B cell (primary cell): ENCODE measurements around the gene HMGXB3. TPM values are rescaled to one million over a fixed set of nuclear protein-coding genes. Genes with fewer than 3 reads are reported as not detected.

Experiments used
- ATAC-seq: fragments of 200-7000 bp; cut with Tn5 transposase; one replicate; pipeline ENCODE4 v1.10.0; 2021; ENCODE audit warnings: low read depth, mild to moderate bottlenecking, moderate number of reproducible peaks, moderate library complexity
- CTCF ChIA-PET: fragments of 350-600 bp; sonication (Branson Sonifier 250); formaldehyde crosslinking; loops from one replicate; lab custom pipeline; 2021; ENCODE audit warnings: antibody characterized with exemption, inconsistent platforms; lab: Charles Lee
- POLR2A ChIA-PET: fragments of 350-600 bp; sonication (Branson Sonifier 250); formaldehyde crosslinking; loops from one replicate; lab custom pipeline; 2021; ENCODE audit warnings: antibody characterized with exemption; lab: Charles Lee
- DNase-seq: peaks from one replicate; pipeline ENCODE4 v3.0.0; 2013
- H2AFZ ChIP-seq: 2 replicates; pipeline ENCODE4 v1.6.1; 2012; ENCODE audit warnings: mild to moderate bottlenecking, low read depth, low read length; ENCODE audit not compliant: insufficient read depth, poor library complexity, severe bottlenecking
- H3K27ac ChIP-seq, 2 donors: 1 replicate in 1 of 2; 2 replicates in 1 of 2; pipeline ENCODE4 v1.5.1; 2012 to 2013; ENCODE audit warnings: low read length in 2 of 2, mild to moderate bottlenecking in 2 of 2, moderate library complexity in 1 of 2
- H3K27me3 ChIP-seq, 4 experiments: fragments of 200-600 bp in 1 of 4; sonication (generic) in 1 of 4; replicated peaks in 1 of 4; 1 replicate in 2 of 4; 2 replicates in 2 of 4; pipeline versions ENCODE4 v1.6.1 to v1.7.0; 2013 to 2016; ENCODE audit warnings: low read length in 3 of 4, mild to moderate bottlenecking in 2 of 4, mixed read lengths in 1 of 4, moderate library complexity in 1 of 4; ENCODE audit not compliant: insufficient read depth in 4 of 4, control insufficient read depth in 3 of 4; ENCODE audit errors: control extremely low read depth in 1 of 4
- H3K36me3 ChIP-seq, 2 experiments: replicated peaks in 1 of 2; 1 replicate in 1 of 2; 2 replicates in 1 of 2; pipeline versions ENCODE4 v1.6.1 to v1.7.1; 2013; ENCODE audit warnings: low read length in 1 of 2; ENCODE audit not compliant: insufficient read depth in 2 of 2, control insufficient read depth in 1 of 2; ENCODE audit errors: control extremely low read depth in 1 of 2, extremely low read depth in 1 of 2
- H3K4me1 ChIP-seq, 2 donors: fragments of 200-600 bp in 1 of 2; sonication (generic) in 1 of 2; 1 replicate in 1 of 2; 2 replicates in 1 of 2; pipeline versions ENCODE4 v1.5.1 to v1.6.1; 2013 to 2017; ENCODE audit warnings: low read length in 2 of 2; ENCODE audit not compliant: control insufficient read depth in 2 of 2, insufficient read depth in 2 of 2
- H3K4me2 ChIP-seq: replicated peaks from 2 replicates; pipeline ENCODE3; 2012; ENCODE audit warnings: mild to moderate bottlenecking, low read depth, low read length; ENCODE audit not compliant: poor library complexity, severe bottlenecking
- H3K4me3 ChIP-seq, 5 experiments: fragments of 200-600 bp in 1 of 5; sonication (generic) in 1 of 5; 1 replicate in 3 of 5; 2 replicates in 2 of 5; pipeline versions ENCODE4 v1.5.1 to v1.7.0; 2011 to 2016; ENCODE audit warnings: low read length in 4 of 5, mild to moderate bottlenecking in 4 of 5, low read depth in 2 of 5, control low read depth in 1 of 5, moderate library complexity in 1 of 5; ENCODE audit not compliant: insufficient read depth in 1 of 5; ENCODE audit errors: control extremely low read depth in 1 of 5, extremely low read depth in 1 of 5
- H3K79me2 ChIP-seq: fragments of 200-600 bp; sonication (generic); one replicate; pipeline ENCODE4 v1.6.0; 2016; ENCODE audit warnings: low read length; ENCODE audit not compliant: control insufficient read depth, insufficient read depth
- H3K9ac ChIP-seq: fragments of 200-600 bp; sonication (generic); 2 replicates; pipeline ENCODE4 v1.6.1; 2017; ENCODE audit warnings: mild to moderate bottlenecking, low read length, moderate library complexity
- H3K9me3 ChIP-seq, 3 donors: one replicate each; pipeline versions ENCODE4 v1.6.1 to v1.7.1; 2013; ENCODE audit warnings: low read length in 2 of 3; ENCODE audit not compliant: control insufficient read depth in 2 of 3, insufficient read depth in 1 of 3; ENCODE audit errors: control extremely low read depth in 1 of 3
- H4K20me1 ChIP-seq: 2 replicates; pipeline ENCODE4 v1.6.0; 2012; ENCODE audit warnings: mild to moderate bottlenecking, low read length; ENCODE audit not compliant: insufficient read depth, control insufficient read depth, poor library complexity, severe bottlenecking
- H3K27ac Mint-ChIP-seq: one replicate; pipeline ENCODE4 v1.8.0; 2021; ENCODE audit warnings: mixed read lengths
- H3K27me3 Mint-ChIP-seq: one replicate; pipeline ENCODE4 v1.8.0; 2021; ENCODE audit warnings: mixed read lengths
- H3K4me1 Mint-ChIP-seq: one replicate; pipeline ENCODE4 v1.8.0; 2021; ENCODE audit warnings: mixed read lengths
- H3K4me3 Mint-ChIP-seq: one replicate; pipeline ENCODE4 v1.8.0; 2021; ENCODE audit warnings: mixed read lengths
- H3K9me3 Mint-ChIP-seq: one replicate; pipeline ENCODE4 v1.8.0; 2022; ENCODE audit warnings: mixed read lengths; ENCODE audit not compliant: insufficient read depth
- CTCF ChIP-seq: fragments of 200-600 bp; IDR thresholded peaks from one replicate; pipeline ENCODE4 v1.8.0; 2022; ENCODE audit warnings: antibody characterized with exemption, mild to moderate bottlenecking
- EZH2 ChIP-seq: IDR thresholded peaks from 2 replicates; pipeline ENCODE4 v1.6.1; 2012; ENCODE audit warnings: borderline replicate concordance, low read depth, mild to moderate bottlenecking, moderate library complexity, low read length; ENCODE audit not compliant: insufficient read depth, poor library complexity, severe bottlenecking
- WGBS: methylation state at CpG from one replicate; pipeline ENCODE4 v1.1.5; 2013; ENCODE audit warnings: missing lambda C conversion rate; ENCODE audit not compliant: insufficient coverage; 5-methylcytosine and 5-hydroxymethylcytosine counted together
- intact Hi-C: fragments of 100-400 bp; cut with micrococcal nuclease; formaldehyde crosslinking; loops from one replicate; pipeline ENCODE4 v1.10.0; 2022
- polyA minus RNA-seq: library from RNA; depleted of rRNA, polyadenylated mRNA; stranded (reverse); fragments of >200 nt; gene quantifications from 2 replicates; pipeline ENCODE4 v1.2.3, GENCODE V29; 2012
- polyA plus RNA-seq: library from polyadenylated mRNA; depleted of rRNA; stranded (reverse); fragments of >200 nt; gene quantifications from 2 replicates; pipeline ENCODE4 v1.2.3, GENCODE V29; 2012
- total RNA-seq, 2 donors: library from RNA; stranded (reverse); fragments of 120-200 nt in 1 of 2; gene quantifications; 1 replicate in 1 of 2; 2 replicates in 1 of 2; pipeline versions ENCODE4 v1.2.3 to v1.2.4, GENCODE V29; 2013 to 2022

Gene HMGXB3, protein sequence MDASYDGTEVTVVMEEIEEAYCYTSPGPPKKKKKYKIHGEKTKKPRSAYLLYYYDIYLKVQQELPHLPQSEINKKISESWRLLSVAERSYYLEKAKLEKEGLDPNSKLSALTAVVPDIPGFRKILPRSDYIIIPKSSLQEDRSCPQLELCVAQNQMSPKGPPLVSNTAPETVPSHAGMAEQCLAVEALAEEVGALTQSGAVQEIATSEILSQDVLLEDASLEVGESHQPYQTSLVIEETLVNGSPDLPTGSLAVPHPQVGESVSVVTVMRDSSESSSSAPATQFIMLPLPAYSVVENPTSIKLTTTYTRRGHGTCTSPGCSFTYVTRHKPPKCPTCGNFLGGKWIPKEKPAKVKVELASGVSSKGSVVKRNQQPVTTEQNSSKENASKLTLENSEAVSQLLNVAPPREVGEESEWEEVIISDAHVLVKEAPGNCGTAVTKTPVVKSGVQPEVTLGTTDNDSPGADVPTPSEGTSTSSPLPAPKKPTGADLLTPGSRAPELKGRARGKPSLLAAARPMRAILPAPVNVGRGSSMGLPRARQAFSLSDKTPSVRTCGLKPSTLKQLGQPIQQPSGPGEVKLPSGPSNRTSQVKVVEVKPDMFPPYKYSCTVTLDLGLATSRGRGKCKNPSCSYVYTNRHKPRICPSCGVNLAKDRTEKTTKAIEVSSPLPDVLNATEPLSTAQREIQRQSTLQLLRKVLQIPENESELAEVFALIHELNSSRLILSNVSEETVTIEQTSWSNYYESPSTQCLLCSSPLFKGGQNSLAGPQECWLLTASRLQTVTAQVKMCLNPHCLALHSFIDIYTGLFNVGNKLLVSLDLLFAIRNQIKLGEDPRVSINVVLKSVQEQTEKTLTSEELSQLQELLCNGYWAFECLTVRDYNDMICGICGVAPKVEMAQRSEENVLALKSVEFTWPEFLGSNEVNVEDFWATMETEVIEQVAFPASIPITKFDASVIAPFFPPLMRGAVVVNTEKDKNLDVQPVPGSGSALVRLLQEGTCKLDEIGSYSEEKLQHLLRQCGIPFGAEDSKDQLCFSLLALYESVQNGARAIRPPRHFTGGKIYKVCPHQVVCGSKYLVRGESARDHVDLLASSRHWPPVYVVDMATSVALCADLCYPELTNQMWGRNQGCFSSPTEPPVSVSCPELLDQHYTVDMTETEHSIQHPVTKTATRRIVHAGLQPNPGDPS (N-terminal part only)
- total RNA-seq: 35.7 and 40.7 TPM in 2 replicates
- 20.8 TPM for total RNA-seq (2013)
- 28.5 and 41.4 TPM in 2 replicates for polyA plus RNA-seq
- 26.9 and 38.7 TPM in 2 replicates for polyA minus RNA-seq

GRCh38 chr5:150000256-150000989 lies at the start of gene HMGXB3, which contains the start of gene TIGD6:
Gene HMGXB3, plus strand, starts transcription at chr5:150000739. Its CDS starts 4,114 bp downstream, at chr5:150004853.
Gene TIGD6, minus strand, starts transcription at chr5:150000654. Its CDS starts 4,306 bp downstream, at chr5:149996348.
- Histone ChIP-seq H3K4me1 (peaks cover 21 to 23% of the 10 kb centered on the region in 2 donors), H3K27me3 (no peaks in the 10 kb centered on the region), H2AFZ (peak within 1 kb of the TSS; percentile 93), H4K20me1 (peaks cover 17% of the 10 kb centered on the region), H3K9me3 (no peaks in the 10 kb centered on the region), H3K27ac (peak within 1 kb of the TSS; percentile 83 to 87), H3K4me2 (peak within 1 kb of the TSS; percentile 88), H3K36me3 (peaks cover 0 to 13% of the 10 kb centered on the region in 2 experiments), H3K79me2 (peaks cover 37% of the 10 kb centered on the region), H3K4me3 (peak within 1 kb of the TSS; percentile 48 to 90 (median 83)), H3K9ac (peak within 1 kb of the TSS; percentile 80)
- under 1% methylated on average over 71 of the region's 72 CpGs for WGBS
- H3K9me3 Mint-ChIP-seq: no peaks in the 10 kb centered on the region
- intact Hi-C loops: loop anchor here (1.0 to 2.0 kb wide), 4 partner anchors 10 to 449 kb away; partner anchors contain the start of genes CSNK1A1, PPARGC1B and SLC26A2
- TF ChIP-seq CTCF: no peak
- TF ChIP-seq EZH2: no peak
- peak within 1 kb of the TSS; percentile 96 for H3K27ac Mint-ChIP-seq
- peak; percentile 94 for DNase-seq
- CTCF ChIA-PET: interaction anchor here (0.6 to 2.6 kb wide), 7 partner anchors 9 to 450 kb away, joined by 3 to 12 read pairs (median 3); no protein-coding TSS in a partner anchor
- peaks cover 37% of the 10 kb centered on the region for H3K4me1 Mint-ChIP-seq
- peak within 1 kb of the TSS; percentile 89 for H3K4me3 Mint-ChIP-seq
- H3K27me3 Mint-ChIP-seq: no peaks in the 10 kb centered on the region
- POLR2A ChIA-PET: interaction anchor here (1.1 to 1.7 kb wide), 4 partner anchors 9 to 269 kb away, joined by 3 to 9 read pairs (median 4); partner anchors contain the start of gene SLC26A2
- ATAC-seq: peak; percentile 85
